Measurements from ENCODE around the gene NTNG1. TPM values are rescaled to one million over a fixed set of nuclear protein-coding genes. Genes with fewer than 3 reads are reported as not detected.

NTNG1 gene
- total and polyA plus RNA-seq, 12 donors: 0.13 to 4.6 (median 2.8) TPM; not detected in 2

DNA sequence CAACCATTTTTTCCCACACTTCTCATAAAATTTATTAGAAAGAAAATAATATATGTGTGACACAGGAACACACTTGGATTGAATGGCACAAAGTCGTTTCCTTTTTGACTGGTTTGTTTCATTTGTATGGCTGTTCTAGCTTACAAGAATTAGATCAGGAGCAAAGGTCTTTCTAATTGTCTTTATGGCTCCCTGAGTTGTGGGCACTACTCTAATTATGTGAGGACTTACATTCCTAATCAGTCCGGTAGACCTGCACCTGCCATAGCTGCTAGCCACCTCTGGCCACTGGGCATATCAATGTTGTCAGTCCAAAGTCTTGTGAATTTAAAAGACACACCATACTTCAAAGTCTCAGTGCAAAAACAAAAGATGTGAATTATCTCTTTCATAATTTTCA lies 346.7 kb downstream of the NTNG1 start:
- H3K9me3 ChIP-seq (replicated peaks in 1 of 3): no peaks in the 10 kb centered on the region
- no peaks in the 10 kb centered on the region for H3K4me1 ChIP-seq (replicated peaks in 1 of 2)
- no peak overlapping the region for H3K27ac ChIP-seq
- no peaks in the 10 kb centered on the region for H3K27me3 ChIP-seq
- WGBS, 4 donors: 28 to 74% (median 68%) methylated on average over 2 of the region's 2 CpGs
- DNase-seq: no peak
- no peak overlapping the region for H3K4me3 ChIP-seq
- no peaks in the 10 kb centered on the region for H3K36me3 ChIP-seq (replicated peaks in 1 of 2)
- TF ChIP-seq, protein P1, sequence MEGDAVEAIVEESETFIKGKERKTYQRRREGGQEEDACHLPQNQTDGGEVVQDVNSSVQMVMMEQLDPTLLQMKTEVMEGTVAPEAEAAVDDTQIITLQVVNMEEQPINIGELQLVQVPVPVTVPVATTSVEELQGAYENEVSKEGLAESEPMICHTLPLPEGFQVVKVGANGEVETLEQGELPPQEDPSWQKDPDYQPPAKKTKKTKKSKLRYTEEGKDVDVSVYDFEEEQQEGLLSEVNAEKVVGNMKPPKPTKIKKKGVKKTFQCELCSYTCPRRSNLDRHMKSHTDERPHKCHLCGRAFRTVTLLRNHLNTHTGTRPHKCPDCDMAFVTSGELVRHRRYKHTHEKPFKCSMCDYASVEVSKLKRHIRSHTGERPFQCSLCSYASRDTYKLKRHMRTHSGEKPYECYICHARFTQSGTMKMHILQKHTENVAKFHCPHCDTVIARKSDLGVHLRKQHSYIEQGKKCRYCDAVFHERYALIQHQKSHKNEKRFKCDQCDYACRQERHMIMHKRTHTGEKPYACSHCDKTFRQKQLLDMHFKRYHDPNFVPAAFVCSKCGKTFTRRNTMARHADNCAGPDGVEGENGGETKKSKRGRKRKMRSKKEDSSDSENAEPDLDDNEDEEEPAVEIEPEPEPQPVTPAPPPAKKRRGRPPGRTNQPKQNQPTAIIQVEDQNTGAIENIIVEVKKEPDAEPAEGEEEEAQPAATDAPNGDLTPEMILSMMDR (IDR thresholded peaks at IDR 0.05): no peak
- TF ChIP-seq POLR2A (IDR thresholded peaks at IDR 0.05): no peak
- intact Hi-C loops (cut with DNase I): no loop called here

GRCh38 chr1:107491582-107491981 lies 350.7 kb downstream of the NTNG1 start:
- WGBS, 4 donors: 68 to 79% (median 75%) methylated on average over 4 of the region's 4 CpGs
- no peak for DNase-seq
- Histone ChIP-seq H3K27ac (no peak overlapping the region), H3K9me3 (replicated peaks in 1 of 3) (no peaks in the 10 kb centered on the region), H3K4me3 (no peak overlapping the region), H3K27me3 (no peaks in the 10 kb centered on the region), H3K36me3 (replicated peaks in 1 of 2) (no peaks in the 10 kb centered on the region), H3K4me1 (replicated peaks in 1 of 2) (no peaks in the 10 kb centered on the region)
- intact Hi-C loops (cut with DNase I): no loop called here
- TF ChIP-seq, protein P1 (IDR thresholded peaks at IDR 0.05): no peak
- TF ChIP-seq POLR2A (IDR thresholded peaks at IDR 0.05): no peak

- intact Hi-C loops (cut with DNase I): no loop called here
- no peak for DNase-seq
- Histone ChIP-seq H3K27me3 (no peaks in the 10 kb centered on the region), H3K9me3 (replicated peaks in 1 of 3) (no peaks in the 10 kb centered on the region), H3K4me3 (no peak overlapping the region), H3K27ac (no peak overlapping the region), H3K4me1 (replicated peaks in 1 of 2) (no peaks in the 10 kb centered on the region), H3K36me3 (replicated peaks in 1 of 2) (no peaks in the 10 kb centered on the region)
- WGBS, 4 donors: 79 to 93% (median 85%) methylated on average over 4 of the region's 4 CpGs
- TF ChIP-seq POLR2A (IDR thresholded peaks at IDR 0.05): no peak
- TF ChIP-seq, protein P1 (IDR thresholded peaks at IDR 0.05): no peak
These were observed 352.4 kb downstream of the NTNG1 start for GRCh38 chr1:107493111-107493716.

DNA sequence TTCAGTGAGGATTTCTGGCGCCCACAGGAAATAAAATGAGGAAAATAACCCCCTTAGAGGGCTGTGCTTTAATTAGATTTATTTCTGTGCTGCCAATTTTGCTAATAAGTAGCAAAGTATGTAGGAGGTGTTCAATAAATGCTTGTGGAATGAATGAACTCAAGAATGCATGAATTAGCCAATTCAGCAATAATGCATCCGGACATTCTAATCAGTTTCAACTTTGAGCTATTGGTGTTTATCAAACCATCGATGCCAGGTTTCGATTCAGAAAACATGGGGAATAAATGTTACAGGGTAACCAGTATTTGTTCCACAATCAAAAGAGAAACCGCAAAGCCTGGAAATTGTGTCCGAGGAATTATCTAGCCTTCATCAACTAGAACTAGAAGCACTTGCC lies 353.2 kb downstream of the NTNG1 start:
- H3K9me3 ChIP-seq (replicated peaks in 1 of 3): no peaks in the 10 kb centered on the region
- 84 to 88% (median 86%) methylated on average over 6 of the region's 6 CpGs for WGBS, 4 donors
- no peak overlapping the region for H3K27ac ChIP-seq
- no peaks in the 10 kb centered on the region for H3K27me3 ChIP-seq
- no peak overlapping the region for H3K4me3 ChIP-seq
- intact Hi-C loops (cut with DNase I): no loop called here
- H3K36me3 ChIP-seq (replicated peaks in 1 of 2): no peaks in the 10 kb centered on the region
- no peaks in the 10 kb centered on the region for H3K4me1 ChIP-seq (replicated peaks in 1 of 2)
- TF ChIP-seq, protein P1 (IDR thresholded peaks at IDR 0.05): no peak
- no peak for TF ChIP-seq POLR2A (IDR thresholded peaks at IDR 0.05)
- DNase-seq: no peak
